ENCODE results near the gene GPR142.

Gene GPR142

DNA sequence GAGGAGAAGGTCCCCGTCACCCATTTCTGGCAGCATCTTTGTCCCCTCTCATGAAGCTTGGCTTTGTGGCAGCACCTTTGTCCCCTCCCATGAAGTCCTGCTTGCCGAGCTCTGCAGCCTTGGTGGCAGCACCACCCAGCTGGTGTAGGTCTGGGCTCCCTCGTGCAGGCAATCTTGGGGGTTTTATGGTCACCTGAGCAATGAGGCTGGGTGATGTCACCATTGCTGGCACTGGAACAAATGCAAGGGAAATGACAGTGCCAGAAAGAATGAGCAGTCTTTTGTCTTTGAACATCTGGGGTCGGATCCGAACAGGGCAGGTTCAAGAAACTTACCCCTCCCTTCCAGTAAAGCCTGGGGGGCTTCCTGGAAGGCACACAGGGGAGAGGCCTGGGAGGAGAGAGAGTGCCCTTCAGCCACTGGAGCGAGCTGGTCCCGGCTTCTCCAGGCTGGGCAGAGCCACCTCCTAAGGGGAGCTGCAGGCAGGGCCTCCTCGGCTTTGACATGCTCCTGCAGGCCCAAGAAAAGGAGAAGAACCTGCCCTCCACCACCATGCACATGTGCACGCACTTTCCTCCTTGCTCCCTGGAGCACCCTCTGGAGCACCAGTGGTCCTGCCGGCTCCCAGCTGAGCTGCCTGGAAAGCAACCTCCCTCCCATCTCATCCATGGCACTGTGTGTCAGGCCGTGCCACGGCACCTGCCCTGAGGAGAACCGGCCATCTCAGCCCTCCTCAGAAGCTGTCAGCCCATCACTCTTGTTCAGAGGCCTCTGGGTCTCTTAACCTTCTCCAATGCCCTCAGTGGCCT is 21.7 kb upstream of the GPR142 start:
- DNase-seq = no peak

DNA sequence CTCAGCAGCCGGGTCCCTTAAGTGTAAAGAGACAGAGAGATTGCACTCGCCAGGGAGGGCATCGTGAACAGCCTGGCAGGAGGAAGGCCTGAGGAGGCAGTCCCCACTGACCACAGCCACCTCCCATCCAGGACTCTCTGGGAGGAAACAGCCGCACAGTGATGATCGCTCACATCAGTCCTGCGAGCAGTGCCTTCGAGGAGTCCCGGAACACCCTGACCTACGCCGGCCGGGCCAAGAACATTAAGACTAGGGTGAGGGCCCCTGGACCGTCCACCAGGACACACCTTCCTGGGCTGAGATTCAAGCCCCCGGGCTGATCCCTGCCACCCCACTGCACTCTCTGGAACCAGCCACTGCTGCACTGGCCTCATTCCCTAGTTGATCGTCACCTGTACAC is 19.7 kb upstream of the GPR142 start:
- no peak for DNase-seq

DNA sequence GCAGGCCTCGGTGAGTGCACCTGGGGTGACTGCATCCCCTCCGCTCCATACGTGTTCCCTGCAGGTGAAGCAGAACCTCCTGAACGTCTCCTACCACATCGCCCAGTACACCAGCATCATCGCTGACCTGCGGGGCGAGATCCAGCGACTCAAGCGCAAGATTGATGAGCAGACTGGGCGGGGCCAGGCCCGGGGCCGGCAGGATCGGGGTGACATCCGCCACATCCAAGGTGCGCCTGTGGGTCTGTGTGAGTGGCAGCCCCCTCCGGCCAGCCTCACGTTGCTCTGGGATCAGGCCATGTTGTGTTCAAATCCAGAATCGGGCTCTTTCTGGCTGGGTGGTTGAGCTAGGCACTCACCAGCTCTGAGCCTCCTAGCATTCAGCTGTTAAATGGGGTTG is 18.2 kb upstream of the GPR142 start:
- no peak for DNase-seq

- DNase-seq = no peak
These were observed 16.8 kb upstream of the GPR142 start for GRCh38 chr17:74350486-74350885.

- no peak for DNase-seq
These were observed 15.6 kb upstream of the GPR142 start for GRCh38 chr17:74351552-74352210.

GRCh38 chr17:74353446-74354060 is 13.8 kb upstream of the GPR142 start:
- DNase-seq = no peak

GRCh38 chr17:74354123-74354522 is 13.2 kb upstream of the GPR142 start:
- DNase-seq = peak; percentile 54

DNA sequence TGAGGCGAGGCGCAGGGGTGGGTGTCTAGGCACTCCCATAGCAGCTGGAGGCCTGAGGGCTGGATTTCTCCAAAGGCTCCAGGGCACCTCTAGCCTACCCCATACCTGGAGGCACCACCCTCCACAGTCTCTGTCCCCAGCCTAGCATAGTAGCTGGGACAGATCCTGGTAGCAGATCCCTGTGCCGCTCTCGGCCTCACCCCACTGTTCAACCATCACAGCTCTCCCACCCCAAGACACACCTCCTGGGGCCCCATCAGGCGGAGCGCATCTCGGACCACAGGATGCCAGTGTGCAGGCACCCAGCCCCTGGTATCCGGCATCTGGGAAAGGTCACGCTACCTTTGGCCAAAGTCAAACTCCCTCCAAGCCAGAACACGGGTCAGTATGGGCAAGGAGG is 12.7 kb upstream of the GPR142 start:
- no peak for DNase-seq

GRCh38 chr17:74355065-74355464 is 12.2 kb upstream of the GPR142 start:
- DNase-seq = no peak

DNA sequence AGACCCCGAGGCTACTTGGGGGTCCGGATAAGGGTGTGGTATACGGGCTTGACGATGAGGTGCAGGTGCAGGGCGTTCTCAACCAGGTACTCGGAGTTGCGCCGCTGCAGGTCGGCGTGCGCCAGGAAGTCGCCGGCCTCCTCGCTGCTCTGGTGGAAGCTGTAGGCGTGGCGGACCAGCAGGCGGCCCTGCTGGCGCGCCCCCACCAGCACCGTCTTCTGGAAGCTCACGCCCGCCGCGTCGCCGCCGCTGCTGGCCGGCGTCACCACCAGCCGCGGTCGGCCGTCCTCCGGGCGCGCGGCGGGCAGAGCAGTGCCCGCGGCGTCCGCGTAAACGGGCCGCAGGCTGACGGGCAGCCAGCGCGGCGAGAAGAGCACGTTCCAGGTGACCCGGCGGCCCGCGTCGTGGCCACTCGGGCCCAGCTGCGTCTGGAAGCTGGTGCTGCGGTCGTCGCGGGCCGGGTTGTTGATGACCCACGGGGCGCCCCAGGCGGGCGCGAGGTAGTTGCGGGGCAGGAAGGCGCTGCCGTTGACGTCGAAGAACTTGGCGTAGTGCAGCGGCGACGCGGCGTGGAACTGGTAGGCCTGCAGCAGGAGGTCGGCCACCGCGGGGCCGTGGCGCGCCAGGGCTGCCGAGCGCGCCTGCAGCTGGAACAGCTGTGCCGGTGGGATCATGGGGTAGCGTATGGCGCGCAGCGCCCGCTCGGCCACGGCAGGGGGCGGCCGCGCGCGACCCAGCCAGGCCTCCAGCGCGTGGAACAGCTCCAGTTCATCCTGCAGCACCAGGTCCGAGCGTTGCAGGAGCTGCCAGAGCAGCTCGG is 10.4 kb upstream of the GPR142 start:
- DNase-seq = no peak

- DNase-seq = no peak
These were observed 9.9 kb upstream of the GPR142 start for GRCh38 chr17:74357466-74357809.

- no peak for DNase-seq
These were observed 8.6 kb upstream of the GPR142 start for GRCh38 chr17:74358697-74359096.

GRCh38 chr17:74359916-74360315 is 7.4 kb upstream of the GPR142 start:
- DNase-seq = no peak

DNA sequence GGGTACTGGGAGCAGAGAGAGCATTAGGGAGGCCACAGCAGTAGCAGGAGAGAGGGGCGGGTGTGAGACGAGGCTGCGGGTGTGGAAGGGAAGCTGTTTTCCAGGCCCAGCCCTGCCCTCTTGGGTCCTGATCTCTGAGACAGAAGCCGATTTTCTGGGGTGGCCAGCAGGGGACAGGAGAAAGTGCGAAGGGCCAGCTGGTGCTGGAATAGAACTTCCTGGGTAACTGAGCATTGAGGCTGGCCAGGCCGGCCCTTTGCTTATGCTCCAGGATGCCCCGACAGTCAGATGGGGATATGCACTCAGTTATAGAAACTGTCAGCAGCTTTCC is 6.4 kb upstream of the GPR142 start:
- DNase-seq = no peak

- peak; percentile 42 for DNase-seq
These were observed 5.9 kb upstream of the GPR142 start, which contains the start of gene BTBD17 for GRCh38 chr17:74361230-74362068. Gene BTBD17 (minus strand): TSS chr17:74361868. CDS start chr17:74361819, 49 bp downstream.

GRCh38 chr17:74362069-74362405 is 5.3 kb upstream of the GPR142 start:
- DNase-seq = no peak

DNA sequence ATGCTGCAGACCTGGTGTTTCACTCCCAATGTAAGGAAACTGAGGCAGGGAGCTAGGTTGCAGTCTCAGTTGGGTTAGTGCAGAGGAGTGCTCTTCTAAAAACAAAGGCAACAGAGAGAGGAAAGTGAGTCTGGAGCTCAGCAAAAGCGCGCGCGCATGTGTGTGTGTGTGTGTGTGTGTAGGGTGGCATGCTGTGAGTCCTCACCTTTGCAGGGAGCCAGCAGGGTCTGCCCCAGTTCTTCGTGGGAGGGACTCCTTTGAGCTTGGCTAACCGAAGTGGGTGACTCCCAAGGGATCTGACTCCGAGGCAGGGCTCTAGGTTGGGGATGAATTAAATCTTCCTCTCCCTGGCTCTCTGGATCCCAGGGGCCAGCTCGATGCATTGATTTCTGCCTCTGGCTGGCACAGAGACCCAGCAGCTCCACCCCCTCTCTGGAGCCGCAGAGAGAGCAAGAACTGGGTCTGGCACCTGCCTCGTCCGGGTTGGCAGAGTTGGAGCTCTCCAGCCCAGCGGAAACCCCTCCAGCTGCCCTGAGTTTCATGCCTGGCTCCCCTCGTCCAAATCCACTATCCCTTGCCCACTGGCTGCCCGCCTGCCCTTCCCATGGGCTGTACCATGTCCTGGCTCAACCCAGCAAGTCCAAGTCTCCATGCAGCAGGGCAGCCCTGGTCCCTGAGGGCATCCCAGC is 4.4 kb upstream of the GPR142 start:
- no peak for DNase-seq

GRCh38 chr17:74368341-74369081 is 1.2 kb downstream of the GPR142 start:
- peak; percentile 79 for DNase-seq

GRCh38 chr17:74369221-74369620 is 1.9 kb downstream of the GPR142 start:
- DNase-seq = peak; percentile 63

GRCh38 chr17:74369665-74370490 is 2.6 kb downstream of the GPR142 start:
- no peak for DNase-seq

Measured in CD4-positive, alpha-beta T cell treated with Interleukin-21 for 1 hour (primary cell).